K562 (cell line): ENCODE results near the gene PFKP. TPM values are rescaled to one million over a fixed set of nuclear protein-coding genes. Genes with fewer than 3 reads are reported as not detected.

Experiments
- ATAC-seq: fragments of 200-7000 bp; cut with Tn5 transposase; 3 replicates; pipeline ENCODE4 v1.9.1; 2020; ENCODE audit warnings: moderate library complexity
- BruUV-seq: library from RNA; stranded (reverse); fragments of 400-500 nt; replicated peaks from 2 replicates; lab custom pipeline; 2021; lab: Mats Ljungman, UMichigan
- CTCF ChIA-PET: fragments of 300-600 bp; formaldehyde crosslinking; extraction: SDS; loops from one replicate; lab custom pipeline; 2021; ENCODE audit warnings: low intra/inter-chr PET ratio; lab: Yijun Ruan, JAX
- POLR2A ChIA-PET: fragments of 300-600, 350-650 bp; sonication (Branson Sonifier 250); formaldehyde crosslinking; extraction: SDS; loops from one replicate; lab custom pipeline; 2021; ENCODE audit warnings: antibody characterized with exemption, inconsistent platforms; lab: Yijun Ruan, JAX
- DNase-seq, 4 experiments: peaks; one replicate each; pipeline versions ENCODE4 v3.0.0 to v3.0.0-alpha.2; 2011 to 2018; ENCODE audit warnings: low spot score in 3 of 4, mixed read lengths in 3 of 4; ENCODE audit errors: extremely low read depth in 1 of 4
- FAIRE-seq: peaks from 2 replicates; lab custom pipeline; 2011; peaks lifted over from hg19 to GRCh38; lab: Jason Lieb, UNC
- H2AFZ ChIP-seq: 2 replicates; pipeline ENCODE4 v1.6.0; 2011; ENCODE audit warnings: low read depth, low read length, control low read depth, inconsistent platforms
- H3K27ac ChIP-seq: fragments of 200-600 bp; 3 replicates; pipeline ENCODE4 v1.8.0; 2011; ENCODE audit warnings: low read depth, mild to moderate bottlenecking, control low read depth, inconsistent platforms, low read length, moderate library complexity, mixed read lengths; ENCODE audit errors: extremely low read depth
- H3K27me3 ChIP-seq, 2 experiments: fragments of 300-600 bp in 1 of 2; 2 replicates in 1 of 2; 3 replicates in 1 of 2; pipeline versions ENCODE4 v1.6.0 to v1.8.0; 2011; ENCODE audit warnings: inconsistent platforms in 2 of 2, low read length in 2 of 2, mild to moderate bottlenecking in 1 of 2, mixed read lengths in 1 of 2, moderate library complexity in 1 of 2; ENCODE audit not compliant: control insufficient read depth in 2 of 2, insufficient read depth in 2 of 2
- H3K36me3 ChIP-seq: fragments of 300-600 bp; 3 replicates; pipeline ENCODE4 v1.8.0; 2011; ENCODE audit warnings: mild to moderate bottlenecking, low read length, inconsistent platforms; ENCODE audit not compliant: control insufficient read depth, insufficient read depth
- H3K4me1 ChIP-seq, 2 experiments: fragments of 200-600 bp in 1 of 2; replicated peaks in 1 of 2; 2 replicates in 1 of 2; 3 replicates in 1 of 2; pipeline versions ENCODE4 v1.5.1 to v1.8.0; 2011; ENCODE audit warnings: inconsistent platforms in 2 of 2, low read length in 2 of 2, mild to moderate bottlenecking in 1 of 2, mixed read lengths in 1 of 2, moderate library complexity in 1 of 2; ENCODE audit not compliant: control insufficient read depth in 2 of 2, insufficient read depth in 2 of 2
- H3K4me2 ChIP-seq: 2 replicates; pipeline ENCODE4 v1.6.1; 2011; ENCODE audit warnings: low read length, control low read depth, inconsistent platforms, mixed read lengths; ENCODE audit not compliant: insufficient read depth
- H3K4me3 ChIP-seq: fragments of 200-600 bp; sonication (generic), shearing (Covaris generic); 2 replicates; pipeline ENCODE4 v1.5.1; 2016; ENCODE audit warnings: control low read depth, inconsistent platforms
- H3K79me2 ChIP-seq: fragments of 200-600 bp; 3 replicates; pipeline ENCODE4 v1.8.0; 2011; ENCODE audit warnings: low read length, inconsistent platforms; ENCODE audit not compliant: control insufficient read depth, insufficient read depth
- H3K9ac ChIP-seq, 2 experiments: 2 replicates each; pipeline versions ENCODE4 v1.6.0 to v1.6.1; 2011; ENCODE audit warnings: low read depth in 2 of 2, low read length in 2 of 2, control low read depth in 1 of 2, inconsistent platforms in 1 of 2, mild to moderate bottlenecking in 1 of 2, mixed read lengths in 1 of 2; ENCODE audit not compliant: insufficient read depth in 1 of 2
- H3K9me1 ChIP-seq: one replicate; pipeline ENCODE4 v1.6.0; 2011; ENCODE audit warnings: inconsistent platforms, mild to moderate bottlenecking, low read length, moderate library complexity; ENCODE audit not compliant: control insufficient read depth, insufficient read depth
- H3K9me3 ChIP-seq: replicated peaks from 2 replicates; pipeline ENCODE4 v1.5.1; 2011; ENCODE audit warnings: low read depth, low read length, inconsistent platforms; ENCODE audit not compliant: control insufficient read depth, insufficient read depth
- H4K20me1 ChIP-seq: replicated peaks from 2 replicates; pipeline ENCODE4 v1.6.1; 2011; ENCODE audit warnings: low read length, inconsistent platforms, mixed read lengths; ENCODE audit not compliant: control insufficient read depth, insufficient read depth
- ADNP ChIP-seq: fragments of 200-800 bp; sonication (Bioruptor generic); IDR thresholded peaks from 2 replicates; pipeline ENCODE4 v1.6.1; 2016; ENCODE audit warnings: missing genetic modification characterization, missing compliant biosample characterization
- BMI1 ChIP-seq: fragments of 150-350 bp; IDR thresholded peaks from 2 replicates; pipeline ENCODE4 v1.6.1; 2014; ENCODE audit warnings: low read length
- CHD2 ChIP-seq: IDR thresholded peaks from 2 replicates; pipeline ENCODE4 v1.6.1; 2011; ENCODE audit warnings: low read depth, low read length
- CREBBP ChIP-seq: IDR thresholded peaks from one replicate; pipeline ENCODE4 v1.6.1; 2012; ENCODE audit warnings: low read depth, mild to moderate bottlenecking, control low read depth, inconsistent platforms, low read length
- ELF1 ChIP-seq: fragments of 200-800 bp; sonication (Bioruptor generic); IDR thresholded peaks from 2 replicates; pipeline ENCODE4 v1.6.1; 2016; ENCODE audit warnings: missing genetic modification characterization, missing compliant biosample characterization
- HDAC8 ChIP-seq: fragments of 450-650 bp; IDR thresholded peaks from 2 replicates; pipeline ENCODE4 v1.6.1; 2016; ENCODE audit warnings: mild to moderate bottlenecking, missing genetic modification characterization, moderate library complexity, missing compliant biosample characterization
- JUNB ChIP-seq: fragments of 450-650 bp; formaldehyde crosslinking; conservative IDR thresholded peaks from 2 replicates; pipeline ENCODE4 v1.4.0; 2020; ENCODE audit warnings: mild to moderate bottlenecking
- TARDBP ChIP-seq: fragments of 450-650 bp; IDR thresholded peaks from 2 replicates; pipeline ENCODE4 v1.6.1; 2016
- YBX1 ChIP-seq: fragments of 450-650 bp; IDR thresholded peaks from 2 replicates; pipeline ENCODE4 v1.7.1; 2016; ENCODE audit warnings: mild to moderate bottlenecking
- WGBS: fragments of 100-300 bp; shearing (Covaris generic); methylation state at CpG from one replicate; pipeline ENCODE4 v1.1.6; 2016; ENCODE audit warnings: low coverage, mixed read lengths; ENCODE audit not compliant: insufficient coverage; ENCODE audit errors: missing lambda C conversion rate; 5-methylcytosine and 5-hydroxymethylcytosine counted together
- in situ Hi-C: fragments of 300-500 bp; cut with MboI; formaldehyde crosslinking; loops from 4 replicates; pipeline ENCODE4 v1.15.0; 2018; ENCODE audit warnings: inconsistent platforms, mixed read lengths
- intact Hi-C: fragments of 100-400 bp; cut with micrococcal nuclease; formaldehyde crosslinking; loops from 2 replicates; pipeline ENCODE4 v1.14.2; 2022
- polyA plus RNA-seq, 8 experiments: library from polyadenylated mRNA; depleted of rRNA in 4 of 8; stranded (reverse) in 5 of 8; unstranded in 3 of 8; fragments of >200 nt; fragmentation: Nextera tagmentation in 2 of 8; fragmentation: Illumina TruSeq in 1 of 8; extraction: Ambion mirVana in 2 of 8; extraction: Trizol in 1 of 8; gene quantifications; 2 replicates each; pipeline versions ENCODE4 v1.2.1 to v1.2.3, GENCODE V29; 2011 to 2014; ENCODE audit warnings: inconsistent platforms in 1 of 8, missing spikeins in 1 of 8
- total RNA-seq, 7 experiments: library from RNA; depleted of rRNA in 6 of 7; stranded (reverse); fragments of >200 nt in 6 of 7; fragmentation: Illumina TruSeq in 2 of 7; extraction: Trizol in 2 of 7; gene quantifications; 2 replicates each; pipeline versions ENCODE4 v1.2.1 to v1.2.3, GENCODE V29; 2011 to 2021; ENCODE audit warnings: low replicate concordance in 1 of 7
- TF ChIP-seq, protein P1 (sequence below): sonication (generic); formaldehyde crosslinking; IDR thresholded peaks from 2 replicates; pipeline ENCODE4 v1.9.0; 2022; ENCODE audit warnings: mild to moderate bottlenecking, missing genetic modification reagents
- TF ChIP-seq, protein P2 (sequence below): IDR thresholded peaks from 3 replicates; pipeline ENCODE4 v1.6.1; 2011; ENCODE audit warnings: borderline replicate concordance, mild to moderate bottlenecking; ENCODE audit not compliant: insufficient read length, insufficient read depth
- TF ChIP-seq, protein P3 (sequence below): fragments of 250-450 bp; sonication (Bioruptor Pico); IDR thresholded peaks from 2 replicates; pipeline ENCODE4 v1.4.0; 2020

PFKP gene
- total and polyA plus RNA-seq, 9 of the 15 experiments (the other 6 are each of a cell fraction or from before 2014, with no cell fraction given): 23.5 to 116 (median 62.1) TPM

DNA sequence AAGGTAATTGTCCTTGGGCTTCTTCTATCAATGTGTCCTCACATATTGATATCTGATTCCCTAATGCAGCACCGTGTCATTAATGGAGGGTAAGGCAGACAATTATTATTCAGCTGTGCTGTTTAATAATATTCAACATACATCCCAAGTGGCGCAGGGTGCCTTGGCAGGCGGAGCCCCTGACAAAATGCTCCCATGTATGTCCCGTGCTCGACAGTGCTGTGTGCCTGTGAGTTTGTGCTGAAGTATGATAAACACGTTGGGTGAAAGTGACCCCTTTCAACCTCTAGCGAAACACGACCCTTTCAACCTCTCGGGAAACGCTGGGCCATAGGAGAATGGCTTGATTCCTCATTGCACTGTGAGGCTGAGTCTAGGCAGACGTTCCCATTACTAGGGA is 31.3 kb downstream of the PFKP start:
- H3K79me2 ChIP-seq: peaks cover 65% of the 10 kb centered on the region
- peaks cover 25 to 37% of the 10 kb centered on the region in 2 experiments for H3K4me1 ChIP-seq
- ATAC-seq: no peak
- FAIRE-seq: no peak
- H3K9ac ChIP-seq: no peak overlapping the region
- BruUV-seq: no TSS peak
- ChIA-PET CTCF (no interaction called here), POLR2A (interaction anchor here (1.2 kb wide), 1 partner anchor 14 kb away, joined by 4 read pairs; no protein-coding TSS in a partner anchor)
- peak overlapping the region; percentile 53 for H3K27ac ChIP-seq
- no peak for TF ChIP-seq CHD2
- TF ChIP-seq, protein P1, sequence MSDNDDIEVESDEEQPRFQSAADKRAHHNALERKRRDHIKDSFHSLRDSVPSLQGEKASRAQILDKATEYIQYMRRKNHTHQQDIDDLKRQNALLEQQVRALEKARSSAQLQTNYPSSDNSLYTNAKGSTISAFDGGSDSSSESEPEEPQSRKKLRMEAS (CRISPR knock-in tag): no peak
- no peak for TF ChIP-seq ADNP (tag)
- no peak for TF ChIP-seq ELF1
- TF ChIP-seq TARDBP: no peak
- no peak for TF ChIP-seq YBX1
- TF ChIP-seq, protein P2, sequence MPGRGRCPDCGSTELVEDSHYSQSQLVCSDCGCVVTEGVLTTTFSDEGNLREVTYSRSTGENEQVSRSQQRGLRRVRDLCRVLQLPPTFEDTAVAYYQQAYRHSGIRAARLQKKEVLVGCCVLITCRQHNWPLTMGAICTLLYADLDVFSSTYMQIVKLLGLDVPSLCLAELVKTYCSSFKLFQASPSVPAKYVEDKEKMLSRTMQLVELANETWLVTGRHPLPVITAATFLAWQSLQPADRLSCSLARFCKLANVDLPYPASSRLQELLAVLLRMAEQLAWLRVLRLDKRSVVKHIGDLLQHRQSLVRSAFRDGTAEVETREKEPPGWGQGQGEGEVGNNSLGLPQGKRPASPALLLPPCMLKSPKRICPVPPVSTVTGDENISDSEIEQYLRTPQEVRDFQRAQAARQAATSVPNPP: no peak
- no peak for TF ChIP-seq HDAC8
- no peak for TF ChIP-seq JUNB (CRISPR knock-in tag)
- no peak for TF ChIP-seq BMI1
- no peak for TF ChIP-seq CREBBP
- TF ChIP-seq, protein P3, sequence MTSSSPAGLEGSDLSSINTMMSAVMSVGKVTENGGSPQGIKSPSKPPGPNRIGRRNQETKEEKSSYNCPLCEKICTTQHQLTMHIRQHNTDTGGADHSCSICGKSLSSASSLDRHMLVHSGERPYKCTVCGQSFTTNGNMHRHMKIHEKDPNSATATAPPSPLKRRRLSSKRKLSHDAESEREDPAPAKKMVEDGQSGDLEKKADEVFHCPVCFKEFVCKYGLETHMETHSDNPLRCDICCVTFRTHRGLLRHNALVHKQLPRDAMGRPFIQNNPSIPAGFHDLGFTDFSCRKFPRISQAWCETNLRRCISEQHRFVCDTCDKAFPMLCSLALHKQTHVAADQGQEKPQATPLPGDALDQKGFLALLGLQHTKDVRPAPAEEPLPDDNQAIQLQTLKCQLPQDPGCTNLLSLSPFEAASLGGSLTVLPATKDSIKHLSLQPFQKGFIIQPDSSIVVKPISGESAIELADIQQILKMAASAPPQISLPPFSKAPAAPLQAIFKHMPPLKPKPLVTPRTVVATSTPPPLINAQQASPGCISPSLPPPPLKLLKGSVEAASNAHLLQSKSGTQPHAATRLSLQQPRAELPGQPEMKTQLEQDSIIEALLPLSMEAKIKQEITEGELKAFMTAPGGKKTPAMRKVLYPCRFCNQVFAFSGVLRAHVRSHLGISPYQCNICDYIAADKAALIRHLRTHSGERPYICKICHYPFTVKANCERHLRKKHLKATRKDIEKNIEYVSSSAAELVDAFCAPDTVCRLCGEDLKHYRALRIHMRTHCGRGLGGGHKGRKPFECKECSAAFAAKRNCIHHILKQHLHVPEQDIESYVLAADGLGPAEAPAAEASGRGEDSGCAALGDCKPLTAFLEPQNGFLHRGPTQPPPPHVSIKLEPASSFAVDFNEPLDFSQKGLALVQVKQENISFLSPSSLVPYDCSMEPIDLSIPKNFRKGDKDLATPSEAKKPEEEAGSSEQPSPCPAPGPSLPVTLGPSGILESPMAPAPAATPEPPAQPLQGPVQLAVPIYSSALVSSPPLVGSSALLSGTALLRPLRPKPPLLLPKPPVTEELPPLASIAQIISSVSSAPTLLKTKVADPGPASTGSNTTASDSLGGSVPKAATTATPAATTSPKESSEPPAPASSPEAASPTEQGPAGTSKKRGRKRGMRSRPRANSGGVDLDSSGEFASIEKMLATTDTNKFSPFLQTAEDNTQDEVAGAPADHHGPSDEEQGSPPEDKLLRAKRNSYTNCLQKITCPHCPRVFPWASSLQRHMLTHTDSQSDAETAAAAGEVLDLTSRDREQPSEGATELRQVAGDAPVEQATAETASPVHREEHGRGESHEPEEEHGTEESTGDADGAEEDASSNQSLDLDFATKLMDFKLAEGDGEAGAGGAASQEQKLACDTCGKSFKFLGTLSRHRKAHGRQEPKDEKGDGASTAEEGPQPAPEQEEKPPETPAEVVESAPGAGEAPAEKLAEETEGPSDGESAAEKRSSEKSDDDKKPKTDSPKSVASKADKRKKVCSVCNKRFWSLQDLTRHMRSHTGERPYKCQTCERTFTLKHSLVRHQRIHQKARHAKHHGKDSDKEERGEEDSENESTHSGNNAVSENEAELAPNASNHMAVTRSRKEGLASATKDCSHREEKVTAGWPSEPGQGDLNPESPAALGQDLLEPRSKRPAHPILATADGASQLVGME: no peak
- in situ Hi-C loops: no loop called here
- 78% methylated on average over 11 of the region's 11 CpGs for WGBS
- H3K9me3 ChIP-seq: no peaks in the 10 kb centered on the region
- no peaks in the 10 kb centered on the region for H4K20me1 ChIP-seq
- no peak for DNase-seq
- no peak overlapping the region for H3K4me2 ChIP-seq
- no peak overlapping the region for H3K4me3 ChIP-seq
- peaks cover 11% of the 10 kb centered on the region for H3K9me1 ChIP-seq
- intact Hi-C loops: no loop called here
- H3K36me3 ChIP-seq: peaks cover 68% of the 10 kb centered on the region
- H2AFZ ChIP-seq: no peak overlapping the region
- H3K27me3 ChIP-seq: no peaks in the 10 kb centered on the region
